TTC549 (cell line): ENCODE measurements around the gene FAM219B.
"Not testable (repeated sequence)": the region's sequence is repeated elsewhere in the genome, so short reads cannot be mapped to it uniquely, and the experiment has no call there.

Experiments used
- FAIRE-seq: peaks from 2 replicates; lab custom pipeline; 2012; peaks lifted over from hg19 to GRCh38; lab: Jason Lieb, UNC

The FAM219B gene, protein sequence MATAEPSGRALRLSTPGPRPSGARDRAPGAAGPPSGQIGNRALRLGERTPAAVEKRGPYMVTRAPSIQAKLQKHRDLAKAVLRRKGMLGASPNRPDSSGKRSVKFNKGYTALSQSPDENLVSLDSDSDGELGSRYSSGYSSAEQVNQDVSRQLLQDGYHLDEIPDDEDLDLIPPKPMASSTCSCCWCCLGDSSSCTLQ

DNA sequence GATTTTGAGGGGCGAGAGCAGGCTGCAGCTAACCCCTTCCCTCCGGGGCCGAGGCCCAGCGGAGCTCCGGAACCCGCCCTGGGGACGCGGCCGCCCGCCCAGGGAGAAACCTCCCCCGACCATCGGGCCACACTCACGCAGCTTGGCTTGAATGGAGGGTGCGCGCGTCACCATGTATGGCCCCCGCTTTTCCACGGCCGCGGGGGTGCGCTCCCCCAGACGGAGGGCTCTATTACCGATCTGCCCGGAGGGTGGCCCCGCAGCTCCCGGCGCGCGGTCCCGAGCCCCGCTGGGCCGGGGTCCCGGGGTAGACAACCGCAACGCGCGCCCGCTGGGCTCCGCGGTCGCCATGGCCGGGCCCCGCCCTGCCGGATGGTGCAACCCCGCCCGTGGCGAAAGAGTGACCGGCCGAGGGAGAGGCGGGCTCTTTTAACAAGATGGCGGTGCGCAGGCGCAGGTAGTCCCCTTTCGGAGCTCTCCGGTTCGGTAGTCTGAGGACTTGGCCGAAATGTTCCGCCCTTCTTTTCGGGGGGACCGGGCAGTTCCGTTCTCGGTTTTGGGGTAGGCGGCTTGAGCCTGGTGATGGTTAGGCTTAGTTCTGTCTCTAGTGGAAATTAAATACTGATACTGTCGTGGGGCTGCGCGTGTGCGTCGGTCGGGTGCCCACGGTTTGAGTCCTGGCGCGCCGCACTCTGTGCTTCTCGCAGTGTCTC, at the start of gene FAM219B:
Gene FAM219B, minus strand, starts transcription at position 402 of the 713 bp plus-strand sequence. Its CDS starts 51 bp downstream, at position 351.
- no peak for FAIRE-seq

DNA sequence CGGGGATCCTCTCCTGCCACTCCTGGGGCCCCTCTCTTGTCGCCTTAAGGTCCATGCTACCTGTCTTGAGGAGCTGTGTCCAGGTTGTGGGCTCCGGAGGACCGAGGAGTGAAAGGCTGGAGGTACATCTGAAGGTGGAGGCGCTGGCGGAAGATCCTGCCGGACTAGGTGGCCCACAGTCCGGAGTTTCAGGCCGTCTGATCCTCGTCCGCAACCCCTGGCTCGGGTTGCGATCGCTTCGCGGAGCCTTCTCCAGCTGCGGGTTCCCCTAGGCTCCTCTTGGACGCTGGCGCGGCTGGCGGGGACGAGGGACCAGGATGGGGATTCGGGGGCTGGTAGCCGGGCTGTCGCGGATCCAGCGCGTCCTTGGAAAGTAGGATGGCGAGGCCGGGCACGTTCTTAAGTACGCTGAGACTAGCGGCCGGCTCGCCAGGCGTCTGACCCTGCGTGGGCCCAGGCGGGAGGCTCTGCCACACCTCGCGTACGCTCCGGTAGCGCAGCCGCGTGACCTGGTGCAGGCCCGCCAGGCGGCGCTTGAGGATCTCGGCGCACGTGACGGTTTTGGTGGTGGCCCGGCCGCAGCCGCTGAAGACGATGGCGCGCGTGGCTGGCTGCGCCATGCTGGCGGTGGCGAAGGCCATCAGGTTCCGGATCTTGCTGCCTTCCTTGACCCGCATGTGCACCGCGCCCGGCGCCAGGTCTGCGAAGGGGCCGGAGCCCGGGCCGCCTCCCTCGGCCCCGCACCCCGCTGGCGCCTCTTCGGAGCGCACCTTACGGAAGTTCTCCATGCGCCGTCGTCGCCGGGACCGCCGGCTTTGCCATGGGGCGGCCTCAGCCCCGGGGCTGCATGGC, 49.4 kb upstream of the FAM219B start:
- no peak for FAIRE-seq

DNA sequence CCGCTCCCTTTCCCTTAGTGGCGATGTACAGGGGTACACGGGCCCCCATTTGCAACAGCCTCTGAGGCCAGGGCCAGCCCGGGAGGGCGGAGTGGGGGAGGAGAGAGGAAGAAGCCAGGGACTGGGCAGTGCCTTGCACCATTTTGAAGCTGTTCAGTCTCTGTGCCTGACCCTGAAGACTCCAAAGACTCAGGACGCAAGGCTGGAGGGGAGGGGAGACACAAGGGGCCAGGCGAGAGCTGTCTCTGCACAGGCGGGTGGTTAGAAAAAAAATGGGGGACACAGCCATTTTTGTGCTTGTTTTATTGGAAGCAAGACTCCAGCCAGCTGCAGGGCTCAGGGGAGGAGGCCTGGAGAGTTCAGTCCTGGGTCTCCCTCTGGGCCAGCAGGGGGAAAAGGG, 48.4 kb upstream of the FAM219B start:
- FAIRE-seq: no peak

DNA sequence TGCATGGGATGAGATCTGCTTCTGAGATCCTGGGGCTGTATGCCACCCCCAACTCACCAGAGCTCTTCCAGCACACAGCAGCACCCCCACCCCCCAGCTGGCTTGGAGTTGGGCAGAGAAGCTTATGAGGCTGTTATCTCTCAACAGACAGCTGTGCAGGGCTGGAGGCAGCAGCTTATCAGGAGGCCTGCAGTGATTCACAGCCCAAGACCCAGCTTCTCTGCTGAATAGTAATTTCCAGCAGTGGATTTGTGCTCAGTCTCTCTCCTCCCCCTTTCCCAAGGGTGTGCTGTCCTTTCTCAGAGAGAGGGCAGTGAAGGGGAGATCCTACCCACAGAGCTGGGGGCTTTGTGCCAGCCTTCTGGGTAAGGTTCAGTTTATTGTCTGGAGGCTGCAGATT, 47.9 kb upstream of the FAM219B start:
- FAIRE-seq: no peak

DNA sequence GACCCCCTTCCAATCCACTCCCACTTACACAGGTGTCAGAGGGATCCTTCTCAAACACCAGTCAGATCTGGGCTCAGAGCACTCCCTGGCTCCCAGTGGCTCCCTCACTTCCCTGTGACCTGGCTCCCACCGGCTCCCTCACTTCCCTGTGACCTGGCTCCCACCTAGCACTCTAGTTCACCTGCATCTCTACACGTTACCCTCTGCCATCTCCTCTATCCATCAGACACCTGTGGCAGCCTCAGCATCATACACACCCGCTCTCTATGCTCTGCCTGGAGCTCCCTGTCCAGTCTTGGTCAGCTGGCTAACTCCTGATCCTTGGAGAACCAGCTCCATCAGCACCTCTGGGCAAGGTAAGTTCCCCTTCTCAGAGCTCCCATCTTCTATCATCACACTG, 44.4 kb upstream of the FAM219B start:
- no peak for FAIRE-seq

DNA sequence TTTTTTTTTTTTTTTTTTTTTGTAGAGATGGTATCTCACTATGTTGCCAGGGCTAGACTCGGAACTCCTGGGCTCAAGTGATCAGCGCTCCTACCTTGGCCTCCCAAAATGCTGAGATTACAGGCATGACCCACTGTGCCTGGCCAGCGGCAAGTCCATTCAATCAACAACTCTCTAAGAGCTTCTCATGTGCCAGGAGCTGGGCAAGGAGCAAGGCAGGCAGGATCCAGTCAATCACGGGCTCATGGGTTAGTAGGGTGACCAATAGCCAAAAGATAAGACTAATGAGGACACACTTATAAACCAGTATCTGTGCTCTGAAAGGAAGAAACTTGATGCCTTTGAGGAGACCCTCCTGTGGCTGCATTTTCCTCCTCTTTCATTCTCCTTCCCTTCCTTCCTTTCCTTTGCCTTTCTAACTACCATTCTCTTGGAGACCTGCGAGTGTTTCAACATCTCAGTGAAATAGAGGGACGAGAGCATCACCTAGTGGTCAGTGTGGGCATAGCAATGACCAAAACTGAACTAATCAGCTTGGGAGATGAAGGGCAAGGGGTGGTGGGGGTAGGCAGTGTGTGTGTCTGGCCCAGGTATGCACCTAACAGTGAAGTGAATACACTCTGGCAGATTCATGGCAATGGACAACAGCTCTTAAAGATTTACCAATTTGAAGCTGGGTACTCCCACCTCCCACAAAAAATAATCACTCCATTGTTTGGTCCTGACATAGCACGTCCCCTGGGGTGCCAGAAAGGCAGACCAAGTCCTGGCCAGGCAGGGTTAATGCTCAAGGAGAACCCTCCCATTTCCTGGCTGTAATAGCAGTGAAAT, 43.6 kb upstream of the FAM219B start:
- peak; percentile 47 for FAIRE-seq

DNA sequence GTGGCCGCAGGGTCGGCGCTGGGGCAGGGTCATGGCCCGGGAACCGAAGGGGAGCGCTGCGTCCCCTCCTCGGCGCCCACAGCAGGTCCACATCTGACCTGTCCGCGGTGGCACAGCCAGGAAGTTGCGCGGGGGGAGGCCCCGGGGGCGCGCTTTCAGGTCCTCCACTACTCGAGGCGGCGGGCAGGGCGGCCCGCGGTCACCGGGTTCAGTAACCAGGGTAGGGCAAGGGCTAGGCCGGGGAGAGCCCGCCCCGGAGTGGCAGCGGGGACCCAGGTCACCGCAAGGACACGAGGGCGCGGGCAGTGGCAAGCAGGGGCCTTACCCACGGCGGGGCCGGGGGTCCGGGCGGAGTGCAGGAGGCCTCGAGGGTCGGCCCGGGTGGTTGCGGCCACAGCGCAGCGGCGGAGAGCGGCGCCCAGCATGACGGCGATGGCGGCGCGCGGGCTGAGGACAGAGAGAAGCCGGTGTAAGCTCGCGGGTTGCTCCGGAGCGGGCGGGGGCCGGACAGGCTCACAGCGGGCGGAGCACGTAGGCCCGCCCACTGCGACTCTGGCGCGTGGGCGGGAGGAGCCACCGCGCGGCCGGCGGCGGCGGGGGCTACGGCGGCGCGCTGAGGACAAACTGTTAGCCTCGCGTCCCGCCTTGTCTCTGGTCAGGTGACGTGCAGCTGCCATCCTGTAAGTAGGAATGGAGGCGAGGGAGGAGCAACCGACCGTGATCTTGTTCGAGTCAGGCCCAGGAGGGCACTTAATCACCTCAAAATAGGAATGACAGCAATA, 31.1 kb upstream of the FAM219B start, which contains the start of gene COX5A:
Gene COX5A, minus strand, starts transcription at position 484 of the 782 bp plus-strand sequence. Its CDS starts 59 bp downstream, at position 425.
- no peak for FAIRE-seq

DNA sequence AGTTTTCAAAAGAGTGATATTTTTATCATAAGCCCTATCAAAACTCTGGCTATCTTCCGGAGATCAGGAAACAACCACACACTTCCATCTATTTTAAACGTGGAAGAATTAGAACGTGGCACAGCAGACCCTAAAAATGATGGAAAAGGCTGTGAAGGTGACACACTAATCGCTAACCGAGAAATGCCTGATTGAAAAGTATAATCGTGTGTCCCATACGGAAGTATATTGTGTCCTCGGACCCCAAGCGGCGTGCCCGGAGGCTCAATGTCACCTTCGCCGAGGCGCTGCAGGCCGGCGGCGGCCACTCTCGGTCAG, 30.6 kb upstream of the FAM219B start:
- FAIRE-seq: no peak

DNA sequence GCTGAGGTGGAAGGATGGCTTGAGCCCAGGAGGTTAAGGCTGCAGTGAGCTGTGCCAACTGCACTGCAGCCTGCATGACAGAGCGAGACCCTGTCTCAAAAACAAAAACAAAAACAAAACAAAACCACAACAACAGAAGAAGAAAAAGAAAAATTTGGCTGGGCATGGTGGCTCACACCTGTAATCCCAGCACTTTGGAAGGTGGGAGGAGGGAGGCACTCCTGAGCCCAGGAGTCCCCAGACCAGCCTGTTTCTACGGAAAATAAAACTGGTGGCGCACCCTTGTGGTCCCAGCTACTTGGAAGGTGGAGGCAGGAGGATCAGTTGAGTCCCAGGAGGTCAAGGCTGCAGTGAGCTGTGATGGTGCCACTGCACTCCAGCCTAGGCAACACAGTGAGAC, 28.5 kb upstream of the FAM219B start:
- not testable (repeated sequence) for FAIRE-seq

DNA sequence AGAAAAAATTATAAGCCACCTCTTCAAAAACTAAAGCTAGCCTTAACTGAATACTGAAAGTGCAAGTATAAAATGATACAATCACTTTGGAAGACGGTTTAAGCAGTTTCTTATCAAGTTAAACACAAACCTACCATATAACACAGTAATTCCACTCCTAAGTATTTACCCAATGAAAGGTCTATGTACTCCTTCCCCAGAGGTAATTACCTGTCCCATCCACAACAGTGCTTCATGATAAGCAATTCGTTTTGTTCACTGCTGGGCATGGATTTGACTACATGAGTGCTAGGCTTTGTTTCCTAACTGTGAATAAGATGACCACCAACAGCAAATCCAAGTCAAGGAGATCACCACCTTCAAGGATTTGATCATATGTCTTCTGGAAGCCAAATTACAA, 26.9 kb upstream of the FAM219B start:
- FAIRE-seq: no peak

DNA sequence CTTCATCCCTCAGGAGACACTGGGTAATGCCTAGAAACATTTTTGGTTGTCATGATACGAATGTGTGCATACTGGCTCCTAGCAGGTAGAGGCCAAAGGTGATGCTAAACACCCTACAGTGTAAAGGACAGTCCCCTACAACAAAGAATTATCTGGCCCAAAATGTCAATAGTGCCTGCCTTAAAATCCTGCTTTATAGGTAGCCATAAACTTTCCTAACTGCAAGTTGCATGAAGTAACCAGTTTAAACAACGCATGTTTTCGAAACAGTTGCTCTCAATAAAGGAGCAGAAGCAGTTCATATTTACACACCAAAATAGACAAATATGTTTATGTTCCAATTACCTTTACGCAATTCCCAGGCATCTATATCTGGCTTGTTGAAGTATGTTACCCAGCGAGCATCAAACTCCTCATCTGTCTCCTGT, 22.1 kb upstream of the FAM219B start:
- FAIRE-seq: no peak

DNA sequence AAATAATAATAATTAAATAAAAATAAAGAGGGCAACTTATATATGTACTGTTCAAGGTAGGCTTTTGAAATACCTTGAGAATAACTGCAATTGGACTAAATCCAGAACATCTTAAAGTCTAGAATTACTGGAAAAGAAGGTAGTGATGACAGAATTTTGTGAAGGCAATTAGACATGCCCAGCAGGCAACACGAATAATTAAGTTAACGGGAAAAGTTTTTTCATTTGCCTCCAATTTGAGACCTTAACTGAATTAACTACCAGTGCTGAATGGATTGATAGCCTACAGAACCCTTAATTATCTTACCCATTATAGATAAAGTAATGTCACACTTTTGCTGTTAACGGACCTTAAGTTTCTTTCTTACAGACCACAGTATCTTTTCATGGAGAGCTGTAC, 17.9 kb upstream of the FAM219B start:
- FAIRE-seq: no peak

DNA sequence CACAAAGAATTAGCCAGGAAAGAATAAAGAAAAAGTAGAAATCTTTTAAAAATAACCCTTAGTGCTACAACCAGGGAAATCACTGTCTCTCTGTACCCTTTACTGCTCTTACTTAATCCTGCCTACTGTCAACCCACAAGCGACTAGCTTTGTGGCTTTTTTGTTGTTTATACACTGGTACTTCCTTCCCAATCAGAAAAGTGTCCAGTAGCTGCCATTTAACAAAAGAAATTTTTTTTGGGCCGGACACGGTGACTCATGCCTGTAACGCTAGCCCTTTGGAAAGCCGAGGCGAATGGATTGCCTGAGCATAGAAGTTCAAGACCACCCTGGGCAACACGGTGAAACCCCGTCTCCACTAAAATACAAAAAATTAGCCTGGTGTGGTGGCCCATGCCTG, 13.8 kb upstream of the FAM219B start:
- no peak for FAIRE-seq

DNA sequence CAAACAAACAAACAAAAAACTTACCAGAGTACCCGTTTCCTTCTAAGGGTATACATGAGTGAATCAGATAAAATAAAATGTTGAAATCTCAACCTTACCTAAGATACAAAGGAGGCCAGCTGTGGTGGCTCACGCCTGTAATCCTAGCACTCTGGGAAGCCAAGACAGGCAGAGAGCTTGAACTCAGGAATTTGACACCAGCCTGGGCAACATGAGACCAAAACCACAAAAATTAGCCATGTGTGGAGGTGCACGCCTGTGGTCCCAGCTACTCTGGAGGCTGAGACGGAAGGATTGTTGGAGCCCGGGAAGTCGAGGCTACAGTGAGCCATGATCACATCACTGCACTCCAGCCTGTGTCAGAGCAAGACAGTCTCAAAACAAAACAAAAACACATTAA, 11.0 kb upstream of the FAM219B start:
- no peak for FAIRE-seq

DNA sequence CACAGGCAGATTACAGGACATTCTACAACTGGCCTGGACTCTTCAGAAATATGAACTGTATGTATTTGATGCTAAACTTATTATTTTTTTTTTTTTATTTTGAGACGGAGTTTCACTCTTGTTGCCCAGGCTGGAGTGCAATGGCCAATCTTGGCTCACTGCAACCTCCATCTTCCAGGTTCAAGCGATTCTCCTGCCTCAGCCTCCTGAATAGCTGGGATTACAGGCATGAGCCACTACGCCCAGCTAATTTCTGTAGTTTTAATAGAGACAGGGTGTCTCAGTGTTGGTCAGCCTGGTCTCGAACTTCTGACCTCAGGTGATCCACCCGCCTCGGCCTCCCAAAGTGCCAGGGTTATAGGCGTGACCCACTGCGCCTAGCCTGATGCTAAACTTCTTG, 7.1 kb upstream of the FAM219B start:
- FAIRE-seq: not testable (repeated sequence)

DNA sequence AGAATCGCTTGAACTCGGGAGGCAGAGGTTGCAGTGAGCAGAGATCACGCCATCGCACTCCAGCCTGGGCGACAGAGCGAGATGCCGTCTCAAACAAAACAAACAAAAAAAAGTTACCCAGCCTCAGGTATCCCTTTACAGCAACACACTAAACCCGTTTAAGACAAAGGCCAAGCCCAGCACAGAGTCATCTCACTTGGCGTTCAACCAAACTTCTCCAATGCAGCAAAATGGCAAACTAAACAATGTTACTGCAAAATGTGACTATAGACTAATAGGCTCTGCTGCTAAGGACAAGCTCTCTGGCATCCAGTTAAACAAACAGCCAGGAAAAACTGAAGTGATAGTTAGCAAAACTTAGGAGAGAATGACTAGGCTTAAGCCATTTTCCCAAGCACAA, 6.4 kb upstream of the FAM219B start:
- FAIRE-seq: no peak

DNA sequence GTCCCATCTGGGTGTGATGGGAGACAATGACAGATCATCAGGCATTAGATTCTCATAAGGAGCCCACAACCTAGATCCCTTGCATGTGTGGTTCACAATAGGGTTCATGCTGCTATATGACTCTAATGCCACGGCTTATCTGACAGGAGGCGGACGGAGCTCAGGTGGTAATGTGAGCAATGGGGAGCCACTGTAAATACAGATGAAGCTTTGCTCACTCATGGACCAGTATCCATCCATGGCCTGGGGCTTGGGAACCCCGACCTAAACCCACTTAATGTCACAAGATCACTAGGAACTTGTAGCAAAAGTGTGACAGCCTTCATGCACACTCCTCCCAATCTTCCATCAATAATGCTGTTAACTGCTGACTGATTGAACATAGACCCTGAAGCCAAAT, 2.0 kb upstream of the FAM219B start:
- FAIRE-seq: no peak

DNA sequence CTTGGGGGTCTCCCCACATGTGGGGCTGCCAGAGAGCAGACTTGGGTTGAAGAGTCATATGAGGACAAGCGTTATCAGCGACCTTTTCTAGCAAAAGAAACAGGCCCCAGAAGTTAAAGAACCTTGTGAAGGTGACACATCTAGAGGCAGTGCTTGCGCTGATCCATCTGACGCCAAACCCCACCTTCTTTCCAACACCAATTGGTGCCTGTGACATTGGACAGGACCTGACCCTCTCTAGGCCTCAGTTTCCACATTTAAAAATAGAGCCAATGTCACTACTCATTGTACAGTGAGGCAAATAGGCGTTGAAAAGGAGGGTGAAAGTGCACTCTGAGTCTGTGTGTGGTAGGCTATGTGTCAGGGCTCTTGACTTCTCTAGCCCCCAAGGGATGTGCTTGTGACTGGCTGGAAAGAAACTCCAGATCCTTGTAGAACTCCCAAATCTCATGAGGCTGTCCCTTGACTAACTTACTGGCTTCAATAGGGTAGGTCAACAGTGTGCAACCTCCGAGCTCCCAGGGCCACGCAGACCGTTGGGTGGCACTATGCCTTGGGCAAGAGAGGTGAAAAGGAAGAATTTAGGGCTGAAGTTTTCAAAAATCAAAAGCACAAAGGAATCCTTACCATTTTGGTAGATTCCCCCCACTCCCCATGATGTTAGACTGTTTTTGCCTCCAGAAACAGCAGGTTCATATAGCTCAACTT, 666 bp upstream of the FAM219B start:
- FAIRE-seq: no peak

DNA sequence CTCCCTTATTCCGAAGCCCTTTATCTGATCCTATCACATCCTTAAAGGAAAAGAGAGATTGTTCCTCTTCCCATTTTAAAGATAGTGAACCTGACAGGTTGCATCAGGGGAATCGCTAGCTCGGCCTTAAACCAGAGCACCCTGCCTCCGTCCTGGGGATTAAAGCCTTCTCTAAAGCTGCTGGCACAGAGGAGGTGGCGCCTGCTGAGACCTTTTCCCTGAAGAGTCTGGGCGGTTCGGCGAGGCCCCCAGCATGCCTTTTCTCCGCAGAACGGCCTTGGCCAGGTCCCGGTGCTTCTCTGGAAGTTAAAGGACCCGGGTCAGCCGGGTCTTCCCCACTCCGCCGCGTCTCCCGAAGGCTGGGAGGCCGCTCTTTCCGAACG, 593 bp downstream of the FAM219B start:
- FAIRE-seq: no peak

DNA sequence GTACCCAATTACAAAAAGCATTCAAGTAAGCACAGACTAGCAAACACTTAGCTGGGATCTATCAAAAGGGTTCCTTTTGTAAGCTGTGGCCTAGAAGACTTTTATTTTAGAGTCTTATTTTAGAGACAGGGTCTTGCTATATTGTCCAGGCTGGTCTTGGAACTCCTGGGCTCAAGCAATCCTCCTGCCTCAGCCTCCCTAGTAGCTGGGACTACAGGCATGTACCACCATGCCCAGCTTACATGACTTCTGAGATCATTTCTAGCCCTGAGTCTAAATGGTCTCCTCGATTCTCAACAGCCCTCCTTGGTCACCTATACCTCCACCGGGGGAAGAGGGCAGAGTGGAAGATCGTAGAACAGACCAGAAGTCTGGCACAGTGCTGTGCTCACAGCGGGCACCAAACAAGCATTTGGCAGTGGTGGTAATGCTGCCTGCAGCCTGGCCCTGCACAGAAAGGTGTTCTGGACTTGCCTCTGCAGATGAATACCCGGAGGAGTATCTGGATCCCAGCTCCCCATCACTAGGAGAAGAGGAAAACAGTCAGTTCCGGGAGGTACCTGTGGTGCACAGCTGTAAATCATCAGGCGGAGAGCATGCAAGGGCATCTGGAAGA, 2.4 kb downstream of the FAM219B start:
- no peak for FAIRE-seq

DNA sequence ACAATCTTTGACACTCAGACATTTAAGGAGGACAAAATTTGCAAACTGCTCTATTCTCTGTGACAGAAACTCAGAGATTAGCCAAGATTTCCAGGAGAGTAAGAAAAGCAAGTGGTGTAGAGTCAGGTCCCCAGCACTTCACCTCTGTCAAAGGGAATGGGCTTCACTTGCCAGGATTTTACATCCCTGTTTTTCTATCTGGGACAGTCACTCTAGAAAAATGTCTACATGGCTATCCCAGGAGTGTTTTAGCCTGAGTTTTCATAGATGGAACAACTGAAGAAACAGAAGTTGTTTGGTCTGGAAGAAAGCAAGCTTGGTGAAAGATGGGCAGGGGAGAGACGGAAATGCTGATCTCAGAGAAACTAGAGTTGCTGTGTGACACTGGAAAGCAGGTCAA, 3.0 kb downstream of the FAM219B start:
- no peak for FAIRE-seq
